NB4 (cell line): ENCODE measurements around the gene ASAP2.

Experiments used
- MYC ChIP-seq: IDR thresholded peaks from 2 replicates; pipeline ENCODE4 v1.6.1; 2011; ENCODE audit warnings: low read depth, low read length
- POLR2A ChIP-seq: IDR thresholded peaks from 2 replicates; pipeline ENCODE4 v1.6.1; 2011; ENCODE audit warnings: mild to moderate bottlenecking; ENCODE audit not compliant: insufficient read length; ENCODE audit errors: extremely low read depth
- TF ChIP-seq, protein P1 (sequence below): IDR thresholded peaks from one replicate; pipeline ENCODE4 v1.5.1; 2012; ENCODE audit warnings: low read depth, low read length
- TF ChIP-seq, protein P2 (sequence below): IDR thresholded peaks from 2 replicates; pipeline ENCODE4 v1.6.1; 2011; ENCODE audit warnings: low read depth, low read length

DNA sequence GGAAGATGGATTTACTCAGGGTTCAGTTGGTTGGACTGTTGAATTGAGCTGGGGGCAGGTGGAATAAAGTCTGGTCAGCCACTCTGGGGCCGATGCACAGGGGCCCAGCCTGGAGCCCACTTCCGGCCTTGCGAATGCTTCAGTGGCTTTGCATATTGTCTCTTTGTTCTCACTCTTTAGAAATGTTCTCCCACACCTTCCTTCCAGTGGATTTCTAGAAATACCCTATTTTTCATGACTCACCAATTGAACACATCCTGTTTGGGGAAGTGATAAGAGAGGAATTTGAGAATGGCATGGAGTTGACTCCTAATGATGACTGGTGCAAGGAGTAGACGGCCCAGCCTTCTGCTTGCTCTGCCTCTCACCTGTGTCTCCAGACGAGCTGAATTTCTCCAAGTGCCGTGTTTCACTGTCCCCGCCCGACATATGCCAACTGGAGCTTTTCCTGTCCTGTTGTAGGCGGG is 28.1 kb downstream of the ASAP2 start:
- TF ChIP-seq POLR2A, result no peak
- TF ChIP-seq MYC, result no peak
- TF ChIP-seq, protein P1, sequence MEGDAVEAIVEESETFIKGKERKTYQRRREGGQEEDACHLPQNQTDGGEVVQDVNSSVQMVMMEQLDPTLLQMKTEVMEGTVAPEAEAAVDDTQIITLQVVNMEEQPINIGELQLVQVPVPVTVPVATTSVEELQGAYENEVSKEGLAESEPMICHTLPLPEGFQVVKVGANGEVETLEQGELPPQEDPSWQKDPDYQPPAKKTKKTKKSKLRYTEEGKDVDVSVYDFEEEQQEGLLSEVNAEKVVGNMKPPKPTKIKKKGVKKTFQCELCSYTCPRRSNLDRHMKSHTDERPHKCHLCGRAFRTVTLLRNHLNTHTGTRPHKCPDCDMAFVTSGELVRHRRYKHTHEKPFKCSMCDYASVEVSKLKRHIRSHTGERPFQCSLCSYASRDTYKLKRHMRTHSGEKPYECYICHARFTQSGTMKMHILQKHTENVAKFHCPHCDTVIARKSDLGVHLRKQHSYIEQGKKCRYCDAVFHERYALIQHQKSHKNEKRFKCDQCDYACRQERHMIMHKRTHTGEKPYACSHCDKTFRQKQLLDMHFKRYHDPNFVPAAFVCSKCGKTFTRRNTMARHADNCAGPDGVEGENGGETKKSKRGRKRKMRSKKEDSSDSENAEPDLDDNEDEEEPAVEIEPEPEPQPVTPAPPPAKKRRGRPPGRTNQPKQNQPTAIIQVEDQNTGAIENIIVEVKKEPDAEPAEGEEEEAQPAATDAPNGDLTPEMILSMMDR, result no peak
- TF ChIP-seq, protein P2, sequence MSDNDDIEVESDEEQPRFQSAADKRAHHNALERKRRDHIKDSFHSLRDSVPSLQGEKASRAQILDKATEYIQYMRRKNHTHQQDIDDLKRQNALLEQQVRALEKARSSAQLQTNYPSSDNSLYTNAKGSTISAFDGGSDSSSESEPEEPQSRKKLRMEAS, result no peak
